IPS DF 4.7 (cell line): ENCODE data around the gene FASLG.
"Not testable (repeated sequence)": the region's sequence is repeated elsewhere in the genome, so short reads cannot be mapped to it uniquely, and the experiment has no call there.

Source experiments
- DNase-seq: peaks from one replicate; pipeline ENCODE4 v3.0.0-alpha.2; 2013; ENCODE audit warnings: low spot score; ENCODE audit errors: extremely low read depth

The FASLG gene, protein sequence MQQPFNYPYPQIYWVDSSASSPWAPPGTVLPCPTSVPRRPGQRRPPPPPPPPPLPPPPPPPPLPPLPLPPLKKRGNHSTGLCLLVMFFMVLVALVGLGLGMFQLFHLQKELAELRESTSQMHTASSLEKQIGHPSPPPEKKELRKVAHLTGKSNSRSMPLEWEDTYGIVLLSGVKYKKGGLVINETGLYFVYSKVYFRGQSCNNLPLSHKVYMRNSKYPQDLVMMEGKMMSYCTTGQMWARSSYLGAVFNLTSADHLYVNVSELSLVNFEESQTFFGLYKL

DNA sequence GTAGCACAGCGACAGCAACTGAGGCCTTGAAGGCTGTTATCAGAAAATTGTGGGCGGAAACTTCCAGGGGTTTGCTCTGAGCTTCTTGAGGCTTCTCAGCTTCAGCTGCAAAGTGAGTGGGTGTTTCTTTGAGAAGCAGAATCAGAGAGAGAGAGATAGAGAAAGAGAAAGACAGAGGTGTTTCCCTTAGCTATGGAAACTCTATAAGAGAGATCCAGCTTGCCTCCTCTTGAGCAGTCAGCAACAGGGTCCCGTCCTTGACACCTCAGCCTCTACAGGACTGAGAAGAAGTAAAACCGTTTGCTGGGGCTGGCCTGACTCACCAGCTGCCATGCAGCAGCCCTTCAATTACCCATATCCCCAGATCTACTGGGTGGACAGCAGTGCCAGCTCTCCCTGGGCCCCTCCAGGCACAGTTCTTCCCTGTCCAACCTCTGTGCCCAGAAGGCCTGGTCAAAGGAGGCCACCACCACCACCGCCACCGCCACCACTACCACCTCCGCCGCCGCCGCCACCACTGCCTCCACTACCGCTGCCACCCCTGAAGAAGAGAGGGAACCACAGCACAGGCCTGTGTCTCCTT lies at the start of gene FASLG:
FASLG (plus strand) TSS at position 233 of the 583 bp plus-strand sequence; CDS start at position 332, 99 bp downstream.
- no peak for DNase-seq

DNA sequence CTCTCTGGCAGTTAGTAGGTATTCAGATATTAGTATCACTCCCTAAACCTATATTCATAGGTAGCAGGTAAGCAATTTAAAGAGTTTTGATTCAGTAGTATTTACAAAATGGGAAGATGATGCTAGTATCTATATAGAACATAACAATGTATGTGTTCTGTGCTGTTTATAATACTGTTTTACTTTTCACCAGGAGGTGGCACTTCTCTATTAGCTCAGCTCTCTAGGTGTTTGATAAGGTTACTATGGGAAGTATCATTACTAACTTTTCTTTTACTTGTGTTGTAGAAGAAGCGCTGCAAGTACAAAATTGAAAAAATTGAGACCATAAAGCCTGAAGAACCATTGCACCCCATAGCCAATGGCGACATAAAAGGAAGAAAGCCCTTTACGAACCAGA lies 49.4 kb upstream of the FASLG start:
- DNase-seq: no peak

DNA sequence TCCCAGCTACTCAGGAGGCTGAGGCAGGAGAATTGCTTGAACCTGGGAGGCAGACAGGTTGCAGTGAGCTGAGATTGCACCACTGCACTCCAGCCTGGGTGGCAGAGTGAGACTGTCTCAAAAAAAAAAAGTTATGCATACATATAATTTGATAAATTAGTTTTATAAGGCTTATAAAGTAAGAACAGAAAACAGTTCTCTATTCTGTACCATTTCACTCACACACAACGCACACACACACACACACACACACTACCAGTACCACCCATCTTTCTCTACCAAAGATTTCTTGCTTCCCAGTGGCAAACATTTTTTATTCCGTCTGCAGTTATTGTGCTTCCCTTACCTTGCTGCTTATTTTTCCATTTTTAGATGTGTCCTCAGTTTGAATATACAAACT lies 46.4 kb upstream of the FASLG start:
- DNase-seq: no peak

DNA sequence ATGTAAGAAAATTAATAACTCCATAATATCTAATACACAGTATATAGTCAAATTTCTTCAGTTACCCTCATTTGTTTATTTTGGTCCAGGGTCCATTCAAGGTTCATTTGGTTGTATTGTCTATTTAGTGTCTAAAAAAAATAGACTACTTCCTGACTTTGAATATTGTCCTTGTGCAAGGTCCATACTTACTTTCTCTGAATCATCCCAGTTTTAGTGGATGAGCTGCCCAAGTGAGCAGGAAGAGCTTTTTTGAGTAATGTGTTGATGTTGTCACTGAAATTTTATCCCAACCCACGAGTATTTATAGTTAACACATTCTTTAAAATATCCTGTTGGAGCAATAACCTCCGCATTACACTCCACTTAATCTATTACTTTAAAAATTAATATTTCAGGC lies 45.6 kb upstream of the FASLG start:
- no peak for DNase-seq

DNA sequence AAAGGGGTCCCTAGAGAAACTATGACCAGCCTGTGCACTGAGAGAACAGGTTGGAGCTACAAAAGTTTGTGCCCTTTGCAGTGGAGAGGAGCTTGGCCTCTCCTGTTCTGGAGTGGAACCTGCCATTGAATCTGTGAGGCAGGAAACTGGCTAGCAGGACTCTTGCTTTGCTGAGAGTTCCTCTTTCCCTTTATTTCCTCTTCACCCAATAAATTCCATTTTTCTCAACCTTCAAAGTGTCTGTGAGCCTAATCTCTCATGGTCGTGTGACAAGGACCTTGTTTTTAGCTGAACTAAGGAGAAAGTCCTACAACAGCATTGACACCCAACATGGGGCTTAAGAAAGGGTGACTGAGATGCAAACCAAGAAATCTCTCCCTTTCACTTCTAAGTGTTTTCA lies 42.7 kb upstream of the FASLG start:
- no peak for DNase-seq

DNA sequence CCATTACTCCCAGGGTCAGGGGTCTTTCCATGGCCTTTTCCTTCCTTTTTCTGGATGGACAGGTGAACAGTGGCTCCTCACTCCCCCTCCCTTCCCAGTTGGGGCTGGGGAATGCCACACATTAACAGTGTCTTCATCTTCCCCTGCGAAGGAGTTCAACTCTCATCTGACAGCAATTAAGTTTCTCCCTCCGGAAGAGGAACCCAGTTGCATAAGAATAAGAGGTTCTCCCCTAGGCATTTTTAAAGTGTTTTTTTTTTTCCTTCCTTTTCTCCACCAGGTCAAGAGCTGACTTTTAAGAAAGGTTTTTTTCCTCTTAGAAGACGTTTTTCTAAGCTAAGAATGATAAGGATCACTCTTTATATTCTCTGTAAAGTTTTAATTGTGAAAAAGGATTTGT lies 42.3 kb upstream of the FASLG start:
- DNase-seq: no peak

DNA sequence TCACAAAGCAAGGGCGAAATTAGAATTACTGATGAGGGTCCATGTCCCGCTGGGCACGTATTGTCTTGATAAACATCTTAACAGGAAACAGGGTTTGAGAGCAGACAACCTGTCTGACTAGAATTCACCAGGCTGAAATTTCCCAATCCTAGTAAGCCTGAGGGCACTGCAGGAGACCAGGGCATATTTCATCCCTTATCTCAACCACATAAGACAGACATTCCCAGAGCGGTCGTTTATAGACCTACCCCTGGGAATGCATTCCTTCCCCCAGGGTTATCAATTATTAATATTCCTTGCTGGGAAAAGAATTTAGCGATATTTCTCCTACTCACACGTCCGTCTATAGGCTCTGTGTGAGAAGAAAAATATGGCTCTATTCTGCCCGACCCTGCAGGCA lies 38.3 kb upstream of the FASLG start:
- DNase-seq: not testable (repeated sequence)

DNA sequence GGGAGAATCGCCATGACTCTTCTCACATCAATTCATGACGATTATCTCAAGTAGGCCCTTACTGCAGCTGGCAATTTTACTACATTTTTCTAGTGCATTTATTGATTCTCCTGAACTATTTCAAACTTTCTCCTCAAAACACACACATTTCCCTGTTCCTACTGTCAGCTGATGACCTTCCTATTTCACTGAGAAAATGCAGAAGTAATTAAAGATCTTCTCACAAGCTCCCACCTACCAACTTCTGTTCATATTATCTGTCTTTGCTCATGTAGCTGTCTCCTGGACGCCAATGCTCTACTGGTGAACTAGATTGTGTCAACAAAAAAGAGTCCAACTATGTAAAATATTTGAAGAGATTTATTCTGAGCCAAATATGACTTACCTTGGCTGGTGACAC lies 36.4 kb upstream of the FASLG start:
- DNase-seq: no peak

DNA sequence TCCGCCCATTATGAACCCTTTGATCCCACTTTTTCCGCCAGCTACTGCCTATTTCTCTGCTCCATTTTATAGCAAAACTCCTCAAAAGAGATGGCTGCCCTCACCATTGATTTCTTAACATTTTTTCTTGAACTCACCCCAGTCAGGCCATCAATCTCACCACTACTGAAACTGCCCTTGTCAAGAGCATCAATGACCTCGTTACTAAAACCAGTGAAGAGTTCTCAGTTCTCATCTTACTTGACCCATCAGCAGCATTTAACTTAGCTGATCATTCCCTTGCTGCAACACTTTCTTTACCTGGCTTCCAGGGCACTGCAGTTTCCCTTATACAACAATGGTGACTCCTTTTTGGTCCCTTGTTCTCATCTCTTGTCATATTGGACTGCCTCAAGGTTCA lies 35.2 kb upstream of the FASLG start:
- no peak for DNase-seq

DNA sequence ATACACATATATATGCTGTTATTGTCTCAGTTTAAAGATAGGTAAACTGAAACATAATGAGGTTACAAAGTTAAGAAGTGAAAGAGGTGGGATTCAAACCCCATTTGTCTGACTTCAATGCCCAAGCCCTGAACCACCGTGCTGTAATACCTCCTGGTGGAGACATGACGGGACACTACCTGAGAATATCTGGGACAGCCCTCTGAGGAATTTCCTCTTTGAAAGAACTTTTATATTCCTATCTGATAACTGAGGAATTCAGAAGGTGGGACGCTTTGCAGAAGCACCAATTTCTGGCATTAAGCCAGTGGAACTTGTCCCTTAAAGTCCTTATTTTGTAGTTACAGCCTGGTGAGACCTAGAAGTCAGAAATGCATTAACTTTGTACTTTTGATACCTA lies 32.1 kb upstream of the FASLG start:
- no peak for DNase-seq

DNA sequence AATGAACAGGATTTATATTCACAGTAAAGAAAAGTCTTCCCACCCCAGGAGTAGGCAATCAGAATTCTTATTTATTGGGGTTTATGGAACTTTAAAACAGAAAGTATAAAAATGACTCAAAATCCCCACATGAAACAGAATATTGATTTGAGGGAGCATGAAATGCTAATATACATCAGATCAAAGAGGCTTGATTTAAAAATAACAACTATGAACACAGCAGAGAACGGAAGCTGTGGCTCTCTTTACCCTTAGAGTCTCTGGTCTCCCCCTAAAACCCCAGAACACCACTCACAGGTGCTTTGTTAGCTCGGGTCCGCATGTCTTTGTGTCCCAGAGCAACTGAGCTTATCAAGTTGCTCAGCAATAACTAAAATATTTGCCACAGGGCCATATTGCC lies 31.2 kb upstream of the FASLG start:
- no peak for DNase-seq

DNA sequence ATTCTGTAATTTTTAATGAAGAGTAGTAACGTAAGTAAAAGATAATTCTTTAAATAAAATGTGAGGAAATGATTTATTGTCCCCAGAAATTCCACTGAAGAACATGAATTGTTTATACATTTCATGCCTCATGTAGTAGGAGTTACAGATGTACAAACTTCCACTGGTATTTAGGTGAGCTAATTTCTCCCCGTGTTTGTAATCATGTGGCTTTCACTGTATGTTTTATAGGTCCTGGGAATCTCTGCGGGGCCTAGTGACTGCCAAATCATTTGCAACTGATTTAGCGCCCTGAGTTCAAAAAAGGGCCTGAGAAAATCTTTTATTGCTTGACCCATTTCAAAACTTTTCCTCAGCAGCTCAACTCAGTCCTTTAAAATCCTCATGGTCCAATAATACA lies 30.5 kb upstream of the FASLG start:
- DNase-seq: no peak

DNA sequence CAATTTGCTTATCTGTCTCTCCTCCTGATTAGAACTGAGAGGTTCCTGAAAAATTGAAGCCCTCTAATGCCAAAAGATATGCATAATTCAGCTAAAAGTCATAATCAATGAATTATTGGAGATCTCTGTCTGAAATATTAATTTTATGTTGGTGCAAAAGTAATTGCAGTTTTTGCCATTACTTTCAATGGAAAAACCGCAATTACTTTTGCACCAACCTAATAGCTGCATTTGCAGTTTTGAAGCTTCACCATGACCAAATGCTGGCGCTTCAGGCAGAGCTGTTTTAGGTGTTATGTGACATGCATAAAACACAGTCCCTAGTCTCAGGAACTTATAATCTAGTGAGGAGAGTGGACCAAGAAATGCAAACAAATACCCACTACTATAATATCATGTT lies 29.7 kb upstream of the FASLG start:
- DNase-seq: no peak

DNA sequence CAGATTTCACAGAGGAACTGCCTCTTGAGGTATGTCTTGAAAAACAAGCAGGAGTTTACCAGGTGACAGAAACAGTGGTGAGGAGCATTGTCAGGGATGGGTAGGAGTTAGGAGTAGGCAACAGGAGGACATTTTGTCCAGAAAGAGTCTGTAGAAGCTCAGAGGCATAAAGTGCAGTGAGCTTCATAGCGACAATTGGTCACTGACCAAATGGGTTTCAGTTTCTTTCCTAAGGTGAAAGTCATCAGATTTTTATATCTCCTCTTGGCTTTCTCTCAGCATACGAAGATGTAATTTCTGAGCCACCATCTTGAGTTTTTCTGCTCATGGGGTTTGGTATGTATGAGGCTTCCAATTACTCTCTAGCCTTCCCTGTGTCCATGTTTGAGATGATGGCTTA lies 29.3 kb upstream of the FASLG start:
- no peak for DNase-seq

DNA sequence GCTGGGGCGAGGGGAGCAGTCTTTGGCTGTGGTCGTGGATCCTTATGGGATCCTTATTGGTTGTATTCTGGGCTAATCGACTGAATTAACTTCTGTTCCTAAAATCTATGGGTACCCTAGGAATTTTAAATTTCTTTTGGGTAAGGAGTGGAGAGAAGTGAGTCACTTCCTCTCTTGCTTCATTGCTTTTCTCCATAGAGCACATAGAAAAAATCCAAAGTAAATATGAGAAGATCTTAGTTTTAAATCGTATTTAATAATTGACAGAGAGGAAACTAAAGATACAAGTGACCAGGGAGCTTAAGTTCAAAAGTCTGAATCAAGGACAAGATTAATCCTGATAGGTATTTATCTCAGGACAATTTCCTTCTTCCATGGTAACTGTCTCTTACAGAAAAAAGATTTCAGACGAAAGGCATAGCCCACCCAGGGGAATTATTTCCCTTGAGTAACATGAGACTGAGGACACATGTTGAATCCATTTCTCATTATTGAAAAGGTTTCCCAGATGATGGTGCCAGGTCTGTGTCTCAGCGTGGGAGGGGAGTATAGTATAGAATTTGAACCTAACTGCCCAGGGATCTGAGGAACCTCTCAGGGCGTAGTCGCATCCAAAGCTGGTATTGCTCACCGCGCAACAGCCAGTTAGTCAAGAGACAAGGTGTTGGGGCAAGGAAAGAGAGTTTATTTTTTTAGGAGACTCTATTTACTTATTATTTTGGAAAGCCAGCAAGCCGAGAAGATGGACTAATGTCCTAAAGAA lies 28.7 kb upstream of the FASLG start:
- no peak for DNase-seq

DNA sequence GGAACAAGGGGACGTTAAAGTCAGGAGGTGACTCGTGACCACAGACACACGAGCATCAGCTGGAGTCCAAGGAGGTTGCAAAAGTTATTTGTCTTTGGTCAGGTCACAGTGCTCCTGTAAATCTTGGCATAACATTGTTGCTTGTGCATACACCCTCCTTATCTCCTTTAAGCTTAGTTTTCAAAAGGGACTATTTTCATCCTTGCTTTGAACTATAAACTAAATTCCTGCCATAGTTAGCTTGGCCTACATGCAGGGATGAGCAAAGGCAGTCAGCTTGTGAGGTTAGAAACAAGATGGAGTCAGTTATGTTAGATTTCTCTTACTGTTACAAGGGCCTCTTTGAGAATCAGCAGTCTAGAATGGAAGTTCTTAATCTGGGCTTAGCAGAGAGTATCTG lies 28.0 kb upstream of the FASLG start:
- DNase-seq: no peak

DNA sequence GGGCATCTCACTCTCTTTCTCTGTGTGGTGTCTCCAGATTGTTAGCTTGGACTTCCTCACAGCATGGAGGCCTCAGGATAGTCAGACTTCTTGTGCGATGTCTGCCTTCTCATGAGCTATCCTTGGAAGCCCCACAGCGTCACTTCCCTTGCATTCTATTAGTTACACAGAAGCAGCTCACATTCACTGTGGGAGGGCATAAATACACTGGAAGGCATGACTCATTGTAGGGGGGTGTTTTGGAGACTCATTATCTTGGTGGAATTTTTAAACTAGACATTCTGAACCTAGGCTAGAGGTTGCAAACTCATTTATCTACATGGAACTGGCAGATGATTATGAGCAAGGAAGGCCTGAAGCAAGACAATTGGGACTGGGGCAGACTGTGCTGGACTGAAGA lies 21.4 kb upstream of the FASLG start:
- no peak for DNase-seq

DNA sequence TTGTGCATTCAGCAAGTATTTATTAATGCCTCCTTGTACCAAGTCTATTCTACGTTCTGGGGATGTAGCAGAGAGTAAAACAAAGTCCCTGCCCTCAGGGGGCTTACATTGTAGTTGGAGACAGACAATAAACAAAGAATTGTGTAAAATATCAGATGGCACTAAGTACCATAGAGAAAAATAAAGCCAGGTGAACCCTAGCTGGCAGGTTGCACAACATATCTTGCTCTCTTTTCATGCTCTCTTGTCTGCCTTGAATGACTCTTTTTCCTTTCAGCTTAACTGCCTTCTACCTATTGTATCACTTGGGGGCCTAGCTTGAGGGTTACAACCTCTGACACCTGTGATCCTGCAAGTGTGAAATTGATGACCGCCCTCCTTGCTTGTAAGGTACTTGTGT lies 20.7 kb upstream of the FASLG start:
- DNase-seq: no peak

DNA sequence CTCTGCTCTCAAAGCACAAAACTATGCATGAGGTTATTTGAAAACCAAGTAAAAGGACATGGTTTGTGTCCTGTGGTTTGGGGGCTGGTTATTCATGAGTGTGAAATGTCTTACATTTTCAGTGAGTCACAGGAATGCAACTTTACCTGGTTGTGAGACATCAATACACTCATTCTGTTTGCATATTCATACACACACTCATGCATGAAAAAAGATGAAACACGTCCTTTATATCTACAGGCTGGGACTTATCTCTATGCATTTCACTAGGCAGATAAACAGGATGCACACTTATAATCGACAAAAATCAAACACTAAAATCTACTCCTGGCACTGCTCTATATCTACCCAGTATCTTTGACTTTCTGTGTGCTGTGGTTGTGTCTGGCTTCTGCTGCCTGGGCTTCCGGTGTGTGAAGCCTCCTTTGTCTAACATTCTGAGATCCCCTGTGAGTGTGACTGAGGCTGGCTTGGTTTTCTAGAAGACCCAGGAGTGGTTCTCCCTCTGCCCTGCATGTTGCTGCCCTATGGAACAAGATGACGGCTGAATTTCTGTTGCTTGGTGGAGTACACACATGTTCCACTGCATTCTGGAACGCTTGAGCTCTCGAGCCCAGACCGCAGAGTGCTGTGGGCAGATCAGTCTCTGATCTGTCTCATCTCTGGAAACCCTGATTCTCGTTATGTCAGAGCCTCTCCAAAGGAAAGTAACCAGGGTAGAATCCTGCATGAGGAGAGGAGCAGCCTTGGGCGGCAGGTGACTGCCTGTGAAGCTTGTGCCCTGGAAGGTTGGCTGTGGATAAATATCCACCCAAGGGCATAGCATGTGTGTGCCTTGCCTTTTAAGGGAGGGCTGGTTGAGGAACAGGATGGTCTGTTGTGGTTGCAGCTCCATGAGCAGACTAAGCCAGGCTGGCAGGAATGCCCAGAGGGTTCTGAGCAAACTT lies 19.7 kb upstream of the FASLG start:
- DNase-seq: no peak

DNA sequence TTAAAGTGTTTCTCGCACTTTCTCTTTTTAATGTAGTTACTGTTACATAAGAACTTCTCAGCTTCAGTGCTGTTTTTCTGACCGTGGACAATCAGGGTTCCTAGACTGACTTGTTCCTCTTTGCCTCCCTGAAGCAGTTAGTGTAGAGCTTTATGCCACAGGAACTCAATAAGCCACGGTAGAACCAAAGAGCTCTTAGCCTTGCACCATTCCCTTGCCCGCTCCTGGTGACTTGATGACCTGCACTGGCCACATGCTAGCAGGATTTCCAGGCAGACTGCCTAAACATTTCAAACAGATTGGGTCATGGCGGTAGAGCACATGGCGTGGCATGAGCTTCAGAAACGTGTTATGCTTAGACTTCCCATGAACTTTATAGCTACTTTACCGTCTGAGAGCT lies 18.8 kb upstream of the FASLG start:
- no peak for DNase-seq

DNA sequence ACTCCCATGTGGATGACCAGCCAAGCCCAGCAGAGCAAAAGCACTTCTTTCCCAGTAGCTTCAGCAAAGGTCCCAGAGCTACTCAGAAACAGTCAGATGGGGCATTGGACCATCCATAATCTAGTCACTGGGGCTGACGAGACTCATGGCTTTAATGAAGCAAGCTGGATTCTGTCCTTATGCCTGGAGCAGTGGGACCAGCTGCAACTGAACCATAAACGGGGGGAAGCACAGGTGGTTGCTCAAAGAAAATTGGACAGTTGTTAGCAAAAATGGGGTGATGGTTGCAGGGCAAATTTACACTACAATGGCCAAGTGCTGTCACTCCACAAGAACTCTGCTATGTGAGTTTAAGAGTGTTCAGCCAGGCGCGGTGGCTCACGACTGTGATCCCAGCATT lies 17.4 kb upstream of the FASLG start:
- no peak for DNase-seq

DNA sequence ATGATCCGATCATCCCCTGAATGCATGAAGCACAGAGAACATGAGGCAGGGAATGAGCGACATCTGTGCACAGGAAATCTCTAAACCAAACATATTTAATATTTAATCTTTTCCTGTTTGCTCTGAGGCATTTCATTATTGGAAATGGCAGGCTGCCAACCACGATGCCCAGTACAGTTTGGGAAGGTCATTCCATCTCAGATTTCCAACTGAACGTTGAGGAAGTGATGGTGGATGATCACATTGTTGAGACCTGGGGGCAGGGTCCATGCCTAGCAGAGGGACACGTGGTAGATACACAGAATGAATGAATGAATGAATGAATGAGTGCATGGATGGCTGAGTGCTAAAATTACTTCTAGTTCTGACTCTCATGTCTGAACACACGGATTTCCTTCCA lies 15.9 kb upstream of the FASLG start:
- DNase-seq: no peak
